Neuron (in vitro differentiated cells): ENCODE results near the gene NEK9.
"Not testable (repeated sequence)": the region's sequence is repeated elsewhere in the genome, so short reads cannot be mapped to it uniquely, and the experiment has no call there.

Source experiments
- H2AFZ ChIP-seq: one replicate; pipeline ENCODE4 v1.6.1; 2013; ENCODE audit warnings: low read depth, mild to moderate bottlenecking, inconsistent platforms, low read length, moderate library complexity
- H3K27me3 ChIP-seq: one replicate; pipeline ENCODE4 v1.6.1; 2013; ENCODE audit warnings: low read length; ENCODE audit not compliant: insufficient read depth
- H3K36me3 ChIP-seq: one replicate; pipeline ENCODE4 v1.6.1; 2013; ENCODE audit warnings: low read length; ENCODE audit not compliant: insufficient read depth
- H3K4me1 ChIP-seq: one replicate; pipeline ENCODE4 v1.6.1; 2013; ENCODE audit warnings: low read length; ENCODE audit not compliant: insufficient read depth
- H3K4me3 ChIP-seq: 2 replicates; pipeline ENCODE4 v1.5.1; 2013; ENCODE audit warnings: mild to moderate bottlenecking, low read length, moderate library complexity
- H3K9me3 ChIP-seq: one replicate; pipeline ENCODE4 v1.6.1; 2013; ENCODE audit warnings: low read length

Gene NEK9

DNA sequence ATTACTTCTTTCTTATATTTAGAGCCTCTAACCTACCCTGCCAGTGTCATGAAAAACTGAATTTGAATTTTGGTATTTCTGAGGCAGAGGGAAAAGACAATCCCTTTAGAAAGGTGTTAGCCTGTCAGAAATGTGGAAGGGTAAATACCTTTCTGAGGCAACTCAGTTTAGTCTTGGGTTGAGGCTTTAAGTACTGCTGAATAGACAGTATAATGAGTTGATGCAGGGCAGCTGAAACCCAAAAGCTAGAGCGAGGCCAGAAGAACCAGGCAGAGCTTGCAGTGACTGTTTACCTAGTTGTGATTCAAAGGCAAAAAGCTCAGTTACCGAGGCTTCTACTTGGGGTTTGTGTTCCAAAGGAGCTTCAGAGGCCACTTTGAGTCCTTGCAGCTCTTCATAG lies 38.7 kb downstream of the NEK9 start:
- Histone ChIP-seq H2AFZ (no peak overlapping the region), H3K4me3 (no peak overlapping the region), H3K36me3 (peaks cover 24% of the 10 kb centered on the region), H3K27me3 (no peaks in the 10 kb centered on the region), H3K4me1 (no peaks in the 10 kb centered on the region), H3K9me3 (no peaks in the 10 kb centered on the region)

DNA sequence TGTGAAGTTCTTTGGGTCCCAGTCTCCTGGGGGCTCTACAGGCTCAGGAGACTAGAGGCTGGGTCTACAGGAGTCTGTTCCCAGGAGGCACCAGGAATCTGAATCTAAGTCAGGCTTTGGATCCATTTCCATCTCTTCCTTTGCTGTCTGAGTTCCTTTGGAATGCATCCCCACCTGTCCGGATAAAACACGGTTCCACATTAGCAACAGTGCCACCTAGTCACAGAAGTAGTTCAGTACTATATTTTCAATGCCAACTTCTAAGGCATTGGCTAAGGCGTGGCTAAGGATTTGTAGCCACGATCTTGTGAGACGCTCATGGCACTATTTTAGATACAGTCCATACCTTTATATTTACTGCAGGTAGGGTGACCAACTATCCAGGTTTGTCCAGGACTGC lies 42.3 kb downstream of the NEK9 start:
- H2AFZ ChIP-seq, result no peak overlapping the region
- H3K9me3 ChIP-seq, result no peaks in the 10 kb centered on the region
- H3K27me3 ChIP-seq, result no peaks in the 10 kb centered on the region
- peaks cover 28% of the 10 kb centered on the region for H3K36me3 ChIP-seq
- H3K4me1 ChIP-seq, result no peaks in the 10 kb centered on the region
- no peak overlapping the region for H3K4me3 ChIP-seq

DNA sequence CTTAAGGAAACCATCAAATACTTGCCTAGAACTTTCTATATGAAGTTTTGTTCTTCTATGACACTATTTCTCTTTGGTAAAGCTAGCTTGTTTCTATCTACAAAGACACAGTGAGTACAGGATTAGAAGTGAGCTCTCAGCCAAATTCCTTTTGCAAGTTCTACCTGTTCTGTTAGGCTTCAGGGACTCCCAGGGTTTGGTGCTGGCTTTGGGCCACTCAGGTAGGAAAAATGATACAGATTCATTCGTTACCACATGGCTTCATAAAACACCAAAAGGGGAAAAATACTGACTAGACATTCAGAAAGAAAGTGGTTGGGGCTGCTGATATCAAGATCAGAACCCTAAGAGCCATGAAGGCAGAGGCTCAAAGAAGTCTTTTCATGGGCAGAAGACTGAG lies 43.6 kb downstream of the NEK9 start:
- Histone ChIP-seq H2AFZ (no peak overlapping the region), H3K4me1 (no peaks in the 10 kb centered on the region), H3K27me3 (no peaks in the 10 kb centered on the region), H3K4me3 (no peak overlapping the region), H3K9me3 (no peaks in the 10 kb centered on the region), H3K36me3 (peaks cover 28% of the 10 kb centered on the region)

DNA sequence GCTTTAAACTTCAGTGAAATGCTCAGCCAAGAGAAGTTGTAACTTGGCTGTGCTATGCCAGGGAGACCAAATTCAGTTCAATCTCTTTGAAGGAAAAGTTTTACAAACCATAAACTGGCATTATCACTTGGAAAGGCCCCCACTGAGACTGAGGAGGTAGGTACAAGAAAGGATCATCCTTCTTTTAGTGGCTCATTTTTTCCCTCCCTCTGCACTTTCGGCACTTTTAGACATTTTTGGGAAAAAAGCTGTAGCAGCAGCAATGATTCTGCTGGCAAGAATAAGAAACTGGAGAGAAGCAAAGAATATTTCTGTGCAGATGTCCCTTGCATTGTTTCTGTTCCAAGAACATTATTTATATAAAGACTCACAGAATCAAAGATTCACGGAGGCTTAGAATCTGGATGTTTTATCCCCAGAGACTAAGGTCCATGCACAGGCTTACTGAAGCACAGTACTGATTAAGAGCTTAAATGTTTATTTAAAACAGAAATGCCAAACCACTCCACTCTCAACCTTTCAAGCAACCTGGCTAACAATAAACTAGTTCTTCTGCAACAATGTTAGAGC lies 45.1 kb downstream of the NEK9 start:
- H3K36me3 ChIP-seq, result peaks cover 18% of the 10 kb centered on the region
- no peaks in the 10 kb centered on the region for H3K9me3 ChIP-seq
- no peak overlapping the region for H2AFZ ChIP-seq
- H3K27me3 ChIP-seq, result no peaks in the 10 kb centered on the region
- H3K4me3 ChIP-seq, result no peak overlapping the region
- H3K4me1 ChIP-seq, result no peaks in the 10 kb centered on the region

DNA sequence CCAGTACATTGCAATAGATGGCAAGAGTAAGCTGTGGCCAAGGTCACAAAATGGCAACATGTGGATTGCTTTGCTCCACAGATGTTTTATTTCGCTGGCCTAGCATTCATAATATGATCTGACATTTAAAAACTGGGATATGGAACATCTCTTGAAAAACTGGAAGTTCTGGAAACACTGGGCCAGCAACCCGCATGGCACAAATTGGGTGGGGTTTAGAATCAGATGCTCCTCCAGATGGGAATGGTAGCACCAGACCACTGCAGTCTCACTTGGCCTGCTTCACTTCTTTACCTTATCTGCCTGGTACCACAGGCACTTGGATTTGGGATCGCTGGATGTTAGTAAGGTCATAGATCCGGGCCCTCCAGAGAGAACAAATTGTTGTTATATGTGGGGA lies 47.3 kb downstream of the NEK9 start:
- no peak overlapping the region for H3K4me3 ChIP-seq
- H3K4me1 ChIP-seq, result no peaks in the 10 kb centered on the region
- no peak overlapping the region for H2AFZ ChIP-seq
- H3K9me3 ChIP-seq, result no peaks in the 10 kb centered on the region
- peaks cover 14% of the 10 kb centered on the region for H3K36me3 ChIP-seq
- H3K27me3 ChIP-seq, result no peaks in the 10 kb centered on the region

DNA sequence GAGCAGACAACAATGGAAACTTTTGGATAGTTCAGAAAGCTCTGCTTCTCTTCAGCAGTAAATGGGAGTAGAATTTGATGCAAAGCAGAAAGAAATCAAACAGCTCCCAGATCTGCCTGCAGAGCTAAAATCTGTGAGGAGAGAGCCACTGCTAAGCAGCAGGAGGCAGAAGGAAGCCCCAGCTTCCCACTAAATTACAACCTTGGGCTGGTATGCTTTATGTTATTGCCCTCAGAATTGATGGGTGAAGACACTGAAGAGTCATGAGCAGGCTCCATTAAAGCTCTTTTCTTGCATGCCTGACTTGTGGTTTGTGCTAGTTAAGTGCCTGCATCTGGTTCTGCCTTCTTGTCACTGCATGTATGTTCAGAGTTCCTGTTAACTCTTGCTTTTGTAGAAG lies 49.1 kb downstream of the NEK9 start:
- Histone ChIP-seq H3K9me3 (no peaks in the 10 kb centered on the region), H3K4me3 (no peak overlapping the region), H3K27me3 (no peaks in the 10 kb centered on the region), H3K4me1 (no peaks in the 10 kb centered on the region), H2AFZ (no peak overlapping the region), H3K36me3 (peaks cover 1% of the 10 kb centered on the region)

DNA sequence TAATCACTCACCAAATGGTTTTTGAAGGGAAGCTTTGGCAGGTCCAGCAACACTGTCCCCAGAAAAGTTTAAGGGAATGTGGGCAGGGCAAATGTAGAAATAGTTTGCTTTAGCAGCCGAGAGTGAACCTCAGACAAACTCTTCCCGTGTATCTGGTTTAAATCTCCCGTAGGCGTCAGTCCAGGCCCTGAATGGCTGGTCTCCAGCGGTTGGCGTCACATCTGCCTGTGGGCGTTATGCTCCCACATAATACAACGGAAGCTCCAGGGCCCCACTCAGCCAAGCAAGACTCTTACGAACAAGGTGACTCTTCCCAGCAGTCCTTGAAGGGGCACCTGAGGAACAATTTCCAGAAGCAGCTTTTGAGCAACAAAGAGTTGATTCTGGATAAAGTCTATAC lies 56.5 kb downstream of the NEK9 start:
- Histone ChIP-seq H3K9me3 (no peaks in the 10 kb centered on the region), H2AFZ (no peak overlapping the region), H3K4me1 (peaks cover 13% of the 10 kb centered on the region), H3K4me3 (no peak overlapping the region), H3K27me3 (no peaks in the 10 kb centered on the region), H3K36me3 (no peaks in the 10 kb centered on the region)

DNA sequence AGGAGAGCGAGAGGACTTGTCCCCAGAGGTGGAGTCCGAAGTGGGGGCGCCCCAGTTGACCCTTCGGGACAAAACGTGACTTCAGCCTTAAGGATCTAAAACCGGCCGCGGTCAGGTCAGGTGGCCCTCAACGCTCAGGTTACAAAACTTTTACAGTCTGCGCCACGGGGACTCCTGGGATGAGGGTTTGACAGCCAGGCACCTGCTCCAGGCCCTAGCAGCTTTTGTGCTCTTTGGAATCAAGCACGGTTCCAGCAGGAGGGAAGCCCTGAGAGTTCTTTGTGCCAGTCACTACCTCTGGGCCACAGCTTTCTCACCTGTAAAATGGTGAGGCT lies 57.1 kb downstream of the NEK9 start:
- peak overlapping the region; percentile 60 for H3K4me3 ChIP-seq
- H3K36me3 ChIP-seq, result no peaks in the 10 kb centered on the region
- peak overlapping the region; percentile 82 for H2AFZ ChIP-seq
- H3K9me3 ChIP-seq, result no peaks in the 10 kb centered on the region
- H3K4me1 ChIP-seq, result peaks cover 13% of the 10 kb centered on the region
- H3K27me3 ChIP-seq, result no peaks in the 10 kb centered on the region

DNA sequence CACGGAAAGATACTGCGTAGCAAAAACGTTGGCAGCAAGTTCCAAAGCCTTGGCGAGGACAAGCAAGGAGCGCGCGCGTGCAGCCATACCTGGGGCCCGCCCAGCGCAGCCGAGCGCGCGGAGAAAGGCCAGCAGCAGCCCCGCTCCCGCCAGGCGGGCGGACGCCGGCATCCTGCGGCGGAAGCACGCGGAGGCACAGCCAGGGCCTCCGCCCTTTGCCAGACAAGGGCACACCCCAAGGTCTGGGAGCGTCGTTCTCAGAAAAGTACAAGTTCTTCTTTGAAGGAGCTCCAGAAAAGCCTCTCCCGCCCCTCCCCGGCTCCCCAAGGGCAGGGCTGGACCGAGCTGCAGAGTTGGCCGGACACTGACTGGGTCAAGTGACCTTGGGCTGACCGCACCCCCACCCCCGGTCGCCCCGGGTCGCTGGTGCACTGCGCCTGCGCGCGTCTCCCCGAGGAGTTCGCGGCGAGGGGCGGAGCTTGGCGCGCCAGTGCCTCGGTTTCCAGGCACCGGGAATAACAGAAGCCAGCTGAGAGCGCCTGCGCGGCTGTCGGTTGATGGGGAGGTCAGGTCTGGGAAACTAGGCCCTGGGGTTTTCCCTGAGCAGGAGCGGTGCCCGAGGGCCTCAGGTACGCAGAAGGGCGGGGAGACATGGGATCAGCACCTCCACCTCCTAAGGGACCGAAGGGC lies 57.6 kb downstream of the NEK9 start, which contains the start of gene ZC2HC1C:
Gene ZC2HC1C (plus strand): TSS at position 521 of the 690 bp plus-strand sequence. CDS start 933 bp downstream, outside the sequence.
- Histone ChIP-seq H2AFZ (peak within 1 kb of the TSS; percentile 82), H3K27me3 (no peaks in the 10 kb centered on the region), H3K36me3 (no peaks in the 10 kb centered on the region), H3K9me3 (no peaks in the 10 kb centered on the region), H3K4me3 (peak within 1 kb of the TSS; percentile 60), H3K4me1 (peaks cover 13% of the 10 kb centered on the region)

DNA sequence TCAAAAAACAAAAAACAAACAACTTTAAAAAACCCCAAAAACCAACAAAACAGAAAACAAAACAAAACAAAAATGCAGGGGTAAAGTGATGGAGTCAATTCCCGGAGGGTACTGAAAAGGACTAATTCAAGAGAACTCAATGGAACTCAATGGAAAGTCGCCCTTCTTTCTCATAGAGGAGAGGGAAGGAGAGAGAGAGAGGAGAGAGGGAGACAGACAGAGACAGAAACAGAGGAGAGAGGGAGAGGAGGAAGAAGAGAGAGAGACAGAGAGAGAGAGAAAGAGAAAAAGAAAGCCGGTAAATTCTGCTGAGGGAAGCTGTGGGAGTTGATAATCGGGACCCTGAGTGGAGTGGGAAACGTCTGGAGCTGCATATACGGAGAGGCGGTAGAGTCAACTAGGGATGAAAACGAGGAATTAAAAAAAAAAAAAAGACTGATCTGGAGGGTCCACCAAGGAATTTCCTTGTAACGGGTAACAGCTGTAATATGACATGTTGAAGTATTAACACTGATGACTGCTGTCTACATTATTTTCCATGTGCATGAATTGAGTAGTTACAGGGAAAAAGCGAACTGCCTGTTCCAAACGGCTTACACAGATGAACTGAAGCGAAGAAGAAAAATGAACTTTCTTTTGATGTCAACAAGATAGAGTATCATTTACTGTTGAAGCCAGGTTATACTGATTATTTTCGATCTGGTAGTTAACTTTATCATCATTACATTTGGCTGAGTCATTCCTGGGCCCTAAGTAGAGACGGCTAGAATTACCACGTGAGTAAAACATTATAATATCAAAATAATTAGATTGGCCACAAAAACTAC lies 58.3 kb downstream of the NEK9 start:
- H3K9me3 ChIP-seq, result no peaks in the 10 kb centered on the region
- no peaks in the 10 kb centered on the region for H3K27me3 ChIP-seq
- H3K36me3 ChIP-seq, result no peaks in the 10 kb centered on the region
- peak overlapping the region; percentile 60 for H3K4me3 ChIP-seq
- peaks cover 13% of the 10 kb centered on the region for H3K4me1 ChIP-seq
- H2AFZ ChIP-seq, result peak overlapping the region; percentile 82

DNA sequence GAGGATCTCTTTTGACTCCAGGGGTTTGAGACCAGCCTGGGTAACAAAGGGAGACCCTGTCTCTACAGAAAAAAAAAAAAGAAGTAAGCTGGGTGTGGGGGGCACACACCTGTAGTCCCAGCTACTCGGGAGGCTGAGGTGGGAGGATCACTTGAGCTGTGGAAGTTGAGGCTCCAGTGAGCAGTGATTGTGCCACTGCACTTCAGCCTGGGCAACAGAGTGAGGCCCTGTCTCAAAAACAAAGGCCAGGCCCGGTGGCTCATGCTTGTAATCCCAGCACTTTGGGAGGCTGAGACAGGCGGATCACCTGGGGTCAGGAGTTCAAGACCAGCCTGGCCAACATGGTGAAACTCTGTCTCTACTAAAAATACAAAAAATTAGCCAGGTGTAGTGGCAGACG lies 59.1 kb downstream of the NEK9 start:
- not testable (repeated sequence) for H3K9me3 ChIP-seq, H3K4me3 ChIP-seq, H3K27me3 ChIP-seq, H2AFZ ChIP-seq, H3K36me3 ChIP-seq
- H3K4me1 ChIP-seq, result peaks cover 20% of the 10 kb centered on the region

DNA sequence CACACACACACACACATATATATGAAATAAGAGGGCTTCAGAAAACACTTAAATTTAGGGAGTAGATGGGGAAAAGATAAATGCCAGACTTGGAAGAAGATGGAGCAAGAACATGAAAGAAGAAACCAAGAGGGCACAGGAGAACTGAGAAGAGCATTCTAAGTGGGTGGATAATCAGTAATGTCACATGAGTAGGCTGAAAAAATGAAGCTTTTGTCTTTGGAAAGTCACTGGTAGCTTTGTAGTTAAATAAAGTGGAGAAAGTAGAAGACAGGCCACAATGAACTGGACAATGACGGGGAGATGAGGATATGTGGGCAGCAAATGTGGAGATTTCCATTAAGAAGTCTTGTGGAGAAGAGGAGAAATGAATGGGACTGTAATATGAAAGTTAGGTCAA lies 59.6 kb downstream of the NEK9 start:
- Histone ChIP-seq H3K4me3 (no peak overlapping the region), H3K27me3 (no peaks in the 10 kb centered on the region), H2AFZ (no peak overlapping the region), H3K36me3 (no peaks in the 10 kb centered on the region), H3K4me1 (peaks cover 24% of the 10 kb centered on the region), H3K9me3 (no peaks in the 10 kb centered on the region)

DNA sequence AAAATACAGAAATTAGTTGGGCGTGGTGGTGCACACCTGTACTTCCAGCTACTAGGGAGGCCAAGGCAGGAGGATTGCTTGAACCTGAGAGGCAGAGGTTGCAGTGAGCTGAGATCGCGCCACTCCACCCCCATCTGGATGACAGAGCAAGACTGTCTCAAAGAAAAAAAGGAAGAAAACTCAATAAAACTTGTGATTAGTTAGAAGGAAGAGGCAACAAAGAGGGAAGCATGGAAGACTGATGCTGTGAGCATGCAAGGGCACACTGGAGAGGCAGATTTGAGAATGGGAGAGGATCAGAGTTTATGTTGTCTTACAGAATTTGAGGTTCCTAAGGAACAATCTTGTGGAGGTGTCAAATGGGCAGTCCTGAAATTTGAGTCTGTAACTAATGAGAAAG lies 60.2 kb downstream of the NEK9 start:
- H3K4me3 ChIP-seq, result no peak overlapping the region
- H3K9me3 ChIP-seq, result no peaks in the 10 kb centered on the region
- H3K27me3 ChIP-seq, result no peaks in the 10 kb centered on the region
- H3K36me3 ChIP-seq, result no peaks in the 10 kb centered on the region
- peaks cover 24% of the 10 kb centered on the region for H3K4me1 ChIP-seq
- H2AFZ ChIP-seq, result no peak overlapping the region
